GM19467 (cell line): ENCODE measurements around the gene L3MBTL2.

ENCODE experiments used
- ATAC-seq: cut with Tn5 transposase; IDR thresholded peaks from one replicate; pipeline ENCODE4 v1.9.1; 2021; ENCODE audit warnings: mild to moderate bottlenecking, moderate library complexity; ENCODE audit not compliant: unreplicated experiment

The L3MBTL2 gene

DNA sequence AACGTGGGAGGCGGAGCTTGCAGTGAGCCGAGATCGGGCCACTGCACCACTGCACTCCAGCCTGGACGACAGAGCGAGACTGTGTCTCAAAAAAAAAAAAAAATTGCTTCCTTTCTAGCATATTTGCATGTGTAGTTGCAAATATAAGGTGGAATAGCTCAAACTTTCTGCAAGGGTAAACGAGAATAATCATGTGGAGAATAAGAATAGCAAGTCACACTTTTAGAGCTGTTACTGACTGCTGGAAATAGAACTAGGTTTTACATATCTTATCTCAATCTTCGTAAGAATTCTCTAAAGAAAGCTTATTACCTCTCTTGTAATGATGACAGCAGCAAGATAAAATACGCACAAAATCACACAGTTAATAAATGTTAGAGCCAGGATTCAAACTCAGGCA, 1.6 kb downstream of the L3MBTL2 start:
- no peak for ATAC-seq

DNA sequence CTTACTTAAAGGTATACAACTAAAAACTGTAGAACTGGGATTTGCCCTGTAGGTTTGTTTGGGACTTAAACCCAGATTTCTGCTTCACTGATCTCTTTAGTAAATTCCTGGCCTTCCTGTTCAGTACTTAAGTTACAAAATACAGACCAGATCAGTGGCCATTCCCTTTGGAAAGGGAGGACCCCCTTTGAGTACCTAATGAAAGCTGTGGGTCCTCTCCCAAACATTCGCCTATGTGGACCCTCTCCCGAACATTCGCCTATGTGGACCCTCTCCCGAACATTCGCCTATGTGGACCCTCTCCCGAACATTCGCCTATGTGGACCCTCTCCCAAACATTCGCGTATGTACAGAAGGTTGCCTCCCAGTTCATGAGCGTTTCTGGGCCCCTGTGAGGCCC, 10.3 kb downstream of the L3MBTL2 start:
- no peak for ATAC-seq

DNA sequence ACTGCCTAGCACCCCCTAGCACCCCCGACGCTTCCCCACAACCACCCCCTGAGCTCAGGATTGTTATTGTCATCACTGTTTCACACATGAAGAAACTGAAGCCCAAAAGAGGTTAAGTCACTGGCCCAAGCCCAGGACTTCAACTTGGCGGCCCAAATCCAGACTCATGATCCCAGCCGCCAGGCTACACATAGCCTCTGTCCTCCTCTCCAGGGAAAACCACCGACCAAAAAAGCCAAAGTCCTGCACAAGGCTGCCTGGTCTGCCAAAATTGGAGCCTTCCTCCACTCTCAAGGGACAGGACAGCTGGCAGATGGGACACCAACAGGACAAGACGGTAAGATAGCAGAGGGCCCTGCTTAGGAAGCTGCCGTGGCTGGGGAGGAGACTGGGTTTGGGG, 10.8 kb downstream of the L3MBTL2 start:
- no peak for ATAC-seq

- ATAC-seq = no peak
These were observed 11.9 kb downstream of the L3MBTL2 start for GRCh38 chr22:41216984-41217383.

DNA sequence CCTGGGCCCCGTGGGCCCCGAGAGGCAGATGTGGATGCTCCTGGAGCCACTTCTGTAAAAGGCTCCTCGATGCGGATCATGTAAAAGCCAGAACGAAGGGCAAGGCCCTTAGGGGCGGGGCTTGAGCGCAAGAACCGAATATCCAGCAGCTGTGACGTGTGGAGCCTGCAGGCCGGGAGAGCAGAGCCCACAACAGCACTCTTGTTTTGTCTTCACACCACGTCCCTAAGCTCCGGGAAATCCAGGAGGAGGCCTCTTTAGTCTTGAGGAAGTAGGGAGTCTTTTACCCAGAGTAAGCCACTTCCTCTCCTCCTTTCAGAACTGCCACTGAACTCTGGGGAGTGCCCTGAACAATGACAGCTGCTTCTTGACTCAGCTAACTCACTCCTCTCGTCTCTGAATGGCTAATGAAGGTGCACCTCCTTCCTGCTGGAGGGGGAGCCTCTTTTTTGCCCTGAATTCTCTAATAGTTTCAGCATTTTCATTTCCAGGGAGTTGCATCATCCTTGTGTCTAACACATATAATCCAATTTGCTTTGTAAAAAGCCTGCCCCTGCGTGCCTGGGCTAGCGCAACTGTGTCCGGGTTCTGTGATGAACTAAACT, 12.5 kb downstream of the L3MBTL2 start:
- no peak for ATAC-seq

GRCh38 chr22:41222846-41223507, 17.9 kb downstream of the L3MBTL2 start:
- no peak for ATAC-seq

DNA sequence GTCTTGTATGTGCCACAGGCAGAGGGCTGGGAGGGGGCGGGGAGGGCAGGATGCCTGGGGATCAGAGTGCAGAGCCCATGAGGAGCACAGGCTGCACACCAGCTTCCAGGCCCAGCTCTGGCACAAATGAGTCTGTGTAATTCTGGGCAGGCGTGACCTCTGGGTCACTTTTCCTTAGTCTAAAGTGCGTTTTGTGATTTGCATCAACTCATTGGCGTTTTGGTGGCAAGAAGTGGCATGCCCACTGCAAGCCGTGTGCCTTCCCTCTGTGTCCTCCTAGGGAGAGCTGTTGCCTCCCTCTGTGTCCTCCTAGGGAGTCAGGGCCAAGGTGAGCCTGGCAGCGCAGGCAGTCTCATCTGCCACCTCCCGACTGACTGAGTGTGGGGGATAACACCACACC, 18.4 kb downstream of the L3MBTL2 start:
- ATAC-seq = no peak

- no peak for ATAC-seq
These were observed 21.9 kb downstream of the L3MBTL2 start for GRCh38 chr22:41226723-41227655.

GRCh38 chr22:41229215-41229614, 24.1 kb downstream of the L3MBTL2 start:
- no peak for ATAC-seq

- no peak for ATAC-seq
These were observed 24.8 kb downstream of the L3MBTL2 start for GRCh38 chr22:41229730-41230400.

- no peak for ATAC-seq
These were observed 25.3 kb downstream of the L3MBTL2 start for GRCh38 chr22:41230401-41230785.

DNA sequence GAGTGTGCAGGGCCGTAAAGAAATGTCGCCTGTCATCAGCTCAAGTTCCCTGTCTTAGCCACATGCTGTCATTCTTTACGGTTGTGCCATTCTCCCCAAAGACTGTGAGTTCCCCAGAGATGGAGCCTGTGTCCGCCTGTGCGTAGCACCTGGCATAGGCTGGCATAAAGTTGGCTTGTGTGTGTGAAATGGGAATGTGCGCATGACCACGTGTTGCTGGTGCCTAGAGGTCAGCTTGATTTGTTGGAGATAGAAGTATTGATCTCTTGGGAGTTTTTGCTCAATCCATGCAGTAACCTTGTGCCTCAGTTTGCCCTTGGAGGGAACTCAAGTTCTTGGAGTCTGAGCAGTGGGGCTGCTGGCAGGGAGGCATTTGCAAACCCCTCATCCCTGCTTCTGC, 26.3 kb downstream of the L3MBTL2 start:
- ATAC-seq = no peak

GRCh38 chr22:41234815-41235695, 29.9 kb downstream of the L3MBTL2 start:
- ATAC-seq = no peak

GRCh38 chr22:41237036-41237706, 32.1 kb downstream of the L3MBTL2 start:
- no peak for ATAC-seq

- peak; percentile 77 for ATAC-seq
These were observed 32.8 kb downstream of the L3MBTL2 start for GRCh38 chr22:41237707-41238569.

DNA sequence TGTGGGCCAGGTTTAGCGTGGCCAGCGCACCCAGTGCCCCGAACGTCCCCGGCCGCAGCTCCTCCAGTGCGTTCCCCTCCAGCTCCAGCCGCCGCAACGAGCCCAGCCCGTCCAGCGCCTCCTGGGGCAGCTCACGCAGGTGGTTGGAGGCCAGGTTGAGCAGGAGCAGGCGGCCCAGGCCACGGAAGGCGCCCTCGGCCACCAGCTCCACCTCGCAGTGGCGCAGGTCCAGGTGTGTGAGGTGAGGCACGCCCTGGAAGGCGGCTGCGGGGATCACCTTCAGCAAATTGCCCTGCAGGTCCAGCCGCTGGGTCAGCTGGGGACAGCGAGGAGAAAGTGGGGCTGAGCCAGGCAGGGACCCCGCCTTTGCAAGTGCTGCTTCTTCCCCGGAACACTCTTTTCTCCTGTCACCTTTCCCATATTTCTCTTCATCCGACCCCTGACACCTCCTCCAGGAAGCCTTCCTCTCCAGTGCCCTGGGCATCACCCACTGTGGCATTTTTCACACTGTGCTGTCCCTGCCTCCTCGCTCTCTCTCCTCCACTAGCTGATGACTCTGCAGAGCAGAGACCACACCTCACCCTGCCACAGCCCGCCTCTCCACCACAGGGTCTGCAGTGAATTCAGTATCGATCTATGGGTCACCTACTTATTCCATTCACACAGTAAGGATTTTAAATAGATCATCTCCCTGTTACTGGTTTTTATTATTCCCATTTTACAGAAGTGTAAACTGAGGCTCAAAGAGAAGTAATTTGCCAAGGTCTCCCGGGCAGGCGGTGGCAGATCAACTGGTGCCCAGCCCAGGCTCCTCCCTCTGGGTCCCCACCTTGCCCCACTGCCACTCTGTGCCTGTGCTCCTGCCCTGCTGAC, 33.7 kb downstream of the L3MBTL2 start:
- ATAC-seq = no peak

GRCh38 chr22:41239443-41240128, 34.5 kb downstream of the L3MBTL2 start:
- no peak for ATAC-seq
